GM19351 (cell line): ENCODE measurements around the gene ARHGEF28.
A peak's percentile ranks its signal among the peaks of the same experiment; 100 is the strongest.

Source experiments
- ATAC-seq: cut with Tn5 transposase; IDR thresholded peaks from one replicate; pipeline ENCODE4 v1.9.1; 2021; ENCODE audit warnings: mild to moderate bottlenecking, moderate library complexity; ENCODE audit not compliant: unreplicated experiment

Gene ARHGEF28

DNA sequence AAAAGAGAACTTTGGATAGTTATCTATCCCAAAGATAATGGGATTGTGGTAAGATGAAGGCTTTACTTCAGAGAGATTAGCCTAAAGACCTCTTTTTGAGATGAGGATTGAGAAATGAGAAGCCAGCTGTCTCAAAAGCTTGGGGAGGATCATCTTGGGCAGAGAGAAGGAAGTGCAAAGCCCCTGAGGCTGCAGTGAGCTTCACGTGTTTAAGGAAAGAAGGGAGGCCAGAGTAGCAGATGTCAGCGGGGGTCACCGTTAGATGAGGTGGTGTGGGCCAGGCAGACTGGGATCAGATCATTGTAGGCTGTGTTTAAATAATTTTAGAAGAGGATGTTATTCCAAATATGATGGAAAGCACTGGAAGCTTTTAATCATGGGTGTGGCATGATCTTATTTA lies 270.1 kb downstream of the ARHGEF28 start:
- no peak for ATAC-seq

DNA sequence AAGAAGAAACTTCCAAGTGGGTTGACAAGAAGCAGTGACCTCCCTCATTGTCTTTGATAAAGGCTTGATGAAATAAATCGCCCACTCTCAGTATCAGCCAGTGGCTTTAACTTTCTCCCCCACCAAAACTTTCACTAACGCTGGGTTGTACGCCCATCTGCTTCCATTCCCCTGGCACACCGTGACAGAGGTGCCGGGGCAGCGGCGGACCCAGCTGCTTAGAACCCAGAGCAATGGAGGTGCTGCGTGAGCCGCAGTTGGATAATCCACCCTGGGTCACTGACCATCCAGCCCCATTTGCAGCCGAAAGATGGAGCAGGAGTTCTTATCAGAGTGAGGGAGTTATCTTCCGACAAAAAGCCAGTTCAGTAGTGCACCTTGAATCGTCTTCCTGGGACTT lies 270.7 kb downstream of the ARHGEF28 start:
- ATAC-seq = no peak

DNA sequence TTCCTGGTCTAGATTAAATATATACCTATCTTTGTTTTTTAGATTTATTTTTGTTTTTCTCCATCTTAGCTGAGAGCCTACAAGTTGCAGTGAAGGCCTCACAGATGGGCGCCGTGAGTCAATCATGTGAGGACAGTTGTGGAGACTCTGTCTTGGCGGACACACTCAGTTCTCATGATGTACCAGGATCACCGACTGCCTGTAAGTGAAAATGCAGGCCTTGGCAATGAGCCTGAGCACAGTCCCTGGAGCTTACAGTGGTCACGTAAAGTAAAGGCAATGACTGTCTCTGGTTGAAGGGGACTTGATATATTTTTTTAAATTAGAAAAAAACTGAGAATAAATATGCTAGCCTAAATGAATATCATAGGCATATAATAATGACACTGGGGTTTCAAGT lies 271.9 kb downstream of the ARHGEF28 start:
- ATAC-seq = no peak

DNA sequence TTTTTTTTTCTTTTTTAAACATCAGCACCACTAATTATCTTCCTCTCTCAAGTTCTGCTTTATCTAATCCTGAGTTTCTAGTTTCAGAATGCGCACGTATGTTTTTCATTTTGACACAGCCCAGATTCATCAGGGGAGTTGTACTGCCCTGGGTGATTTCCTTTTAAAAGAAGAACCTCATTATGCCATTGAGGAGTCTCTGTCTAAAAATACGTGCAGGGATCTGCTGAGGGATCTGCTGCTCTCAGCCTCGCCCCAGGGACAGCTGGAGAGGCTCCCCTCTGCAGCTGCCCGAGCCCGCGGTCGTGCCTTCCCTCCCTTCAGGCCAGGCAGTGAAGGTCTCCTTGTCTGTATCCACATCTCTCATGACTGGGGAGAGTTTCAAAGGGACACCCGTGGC lies 273.1 kb downstream of the ARHGEF28 start:
- peak; percentile 92 for ATAC-seq

DNA sequence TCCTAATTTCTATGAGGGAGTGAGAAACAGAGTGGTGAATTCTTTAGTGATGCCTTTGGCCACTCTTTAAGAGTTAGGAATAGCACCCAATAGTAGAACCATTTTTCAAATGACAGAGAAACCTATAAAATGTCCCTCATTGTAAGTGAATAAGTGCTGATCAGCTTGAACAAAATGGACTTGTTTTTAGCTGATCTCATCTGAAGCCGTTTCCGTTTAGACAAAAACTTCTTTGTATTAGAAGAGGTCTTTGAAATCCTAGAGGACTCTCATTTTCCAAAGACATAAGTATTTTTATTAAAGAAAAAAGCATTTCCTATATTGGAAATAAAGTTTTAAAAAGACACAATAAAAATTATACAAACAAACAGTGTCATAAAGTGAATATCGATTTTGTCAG lies 273.9 kb downstream of the ARHGEF28 start:
- no peak for ATAC-seq

DNA sequence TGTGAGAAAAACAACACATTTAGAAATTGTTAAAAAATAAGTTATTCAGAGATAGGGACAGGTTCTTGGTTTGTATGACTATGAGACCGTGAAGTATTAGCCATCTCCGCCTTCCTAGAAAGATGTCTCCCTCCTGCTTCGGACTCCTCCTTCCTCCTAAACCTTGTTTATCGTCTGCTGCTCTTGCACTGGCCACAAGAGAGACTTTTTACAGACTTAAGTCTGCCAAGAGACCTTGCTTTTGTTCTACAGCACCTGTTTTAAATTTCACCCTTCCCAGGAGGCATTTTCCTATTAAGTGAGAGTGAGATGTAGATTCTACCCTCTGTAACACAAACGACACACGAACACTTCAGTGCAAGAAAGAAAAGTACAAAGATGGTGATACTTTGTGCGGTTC lies 274.6 kb downstream of the ARHGEF28 start:
- ATAC-seq = no peak

DNA sequence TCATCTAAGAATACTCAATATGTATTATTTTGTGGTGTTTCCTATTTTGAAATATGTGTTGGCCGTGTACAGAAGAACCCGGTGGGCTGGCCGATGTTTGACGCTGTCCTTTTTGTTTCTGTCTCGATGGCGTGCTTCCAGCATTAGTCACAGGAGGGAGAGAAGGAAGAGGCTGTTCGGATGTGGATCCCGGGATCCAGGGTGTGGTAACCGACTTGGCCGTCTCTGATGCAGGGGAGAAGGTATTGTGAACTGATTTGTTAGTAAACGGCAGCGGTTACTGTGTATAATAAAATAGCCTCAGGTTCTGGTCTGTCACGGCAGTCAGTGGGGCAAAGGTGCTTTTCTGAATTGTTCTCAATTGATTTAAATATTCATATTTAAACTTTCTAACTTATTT lies 275.0 kb downstream of the ARHGEF28 start:
- no peak for ATAC-seq

DNA sequence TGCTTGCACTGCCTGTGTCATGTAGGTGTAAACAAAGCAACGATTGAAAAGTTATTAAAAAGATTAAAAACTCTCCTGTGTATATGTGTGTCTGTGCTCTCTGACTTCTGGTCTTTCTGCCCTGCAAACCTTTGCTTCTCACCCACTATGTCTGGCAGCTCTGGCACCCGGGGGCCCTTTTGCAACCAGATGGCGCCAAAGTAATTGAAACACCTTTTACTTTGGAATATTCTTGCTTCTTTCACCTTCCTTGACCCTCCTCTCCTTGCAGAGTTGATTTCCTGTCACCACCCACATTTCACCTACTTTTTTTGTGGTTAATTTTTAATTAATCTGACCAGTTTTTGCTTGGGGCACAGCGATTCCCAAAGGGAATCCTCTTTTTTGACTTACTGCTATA lies 275.5 kb downstream of the ARHGEF28 start:
- no peak for ATAC-seq

DNA sequence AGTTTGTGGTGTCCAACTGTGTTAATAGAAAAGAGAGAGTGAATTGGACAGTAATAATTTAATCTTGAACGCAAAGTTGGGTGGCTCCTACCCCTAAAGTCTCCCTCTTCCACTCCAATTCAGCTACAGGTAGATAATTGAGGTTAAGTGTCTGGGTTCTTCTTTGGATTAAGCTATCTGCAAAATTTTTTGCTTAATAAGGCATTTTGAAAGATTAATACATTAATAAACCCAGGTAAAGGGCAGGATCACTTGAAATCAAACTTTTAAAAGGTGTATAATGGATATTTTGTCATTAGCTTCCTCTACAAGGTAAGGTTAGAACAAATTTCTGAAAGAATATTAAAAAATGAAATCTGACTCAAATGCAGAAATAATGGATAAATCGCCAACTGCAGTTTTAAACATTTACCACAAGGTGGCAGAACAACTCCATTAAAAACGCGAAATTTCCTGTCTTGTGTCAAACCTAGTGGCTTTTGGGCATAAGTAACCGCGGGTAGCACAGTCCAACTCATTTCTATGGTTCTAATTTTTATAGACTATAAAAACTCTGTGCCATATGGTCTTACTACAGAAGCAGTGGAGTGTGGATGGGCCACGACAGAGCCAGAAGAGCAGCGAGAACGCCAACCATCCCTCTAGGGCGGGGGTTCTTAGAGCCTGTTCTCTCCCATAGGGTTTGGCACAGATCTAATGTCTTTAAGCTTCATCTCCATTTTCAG lies 276.5 kb downstream of the ARHGEF28 start:
- no peak for ATAC-seq

DNA sequence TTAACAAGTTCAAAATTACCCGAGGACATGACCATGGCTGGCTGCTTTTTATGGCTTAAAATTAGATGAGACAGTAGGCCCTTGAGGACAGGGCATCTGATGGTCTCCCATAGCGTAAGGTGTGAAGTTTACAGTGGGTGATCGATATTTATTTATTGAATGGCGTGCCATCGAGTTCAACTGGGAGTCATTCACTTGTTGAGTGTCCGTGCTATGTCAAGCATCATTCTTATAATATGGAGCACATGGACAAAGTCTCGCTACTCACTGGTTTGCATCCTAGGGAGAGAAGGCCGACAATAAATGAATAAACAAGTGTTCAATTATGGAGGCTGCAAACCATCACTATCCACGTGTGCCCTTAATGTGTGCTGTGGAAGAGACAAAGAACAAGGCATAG lies 277.2 kb downstream of the ARHGEF28 start:
- ATAC-seq = no peak

DNA sequence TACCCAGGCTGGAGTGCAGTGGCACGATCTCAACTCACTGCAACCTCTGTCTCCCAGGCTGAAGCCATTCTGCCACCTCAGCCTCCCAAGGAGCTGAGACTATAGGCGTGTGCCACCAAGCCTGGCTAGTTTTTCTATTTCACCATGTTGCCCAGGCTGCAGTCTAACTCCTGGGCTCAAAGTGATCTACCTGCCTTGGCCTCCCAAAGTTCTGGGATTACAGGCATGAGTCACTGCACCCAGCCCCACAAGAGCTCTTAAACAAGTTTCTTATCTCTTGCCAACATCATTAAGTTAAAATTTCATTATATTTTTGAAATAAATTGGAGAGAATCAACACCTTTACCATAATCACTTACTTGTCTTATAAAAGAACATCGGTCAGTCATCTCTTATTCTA lies 280.3 kb downstream of the ARHGEF28 start:
- no peak for ATAC-seq

DNA sequence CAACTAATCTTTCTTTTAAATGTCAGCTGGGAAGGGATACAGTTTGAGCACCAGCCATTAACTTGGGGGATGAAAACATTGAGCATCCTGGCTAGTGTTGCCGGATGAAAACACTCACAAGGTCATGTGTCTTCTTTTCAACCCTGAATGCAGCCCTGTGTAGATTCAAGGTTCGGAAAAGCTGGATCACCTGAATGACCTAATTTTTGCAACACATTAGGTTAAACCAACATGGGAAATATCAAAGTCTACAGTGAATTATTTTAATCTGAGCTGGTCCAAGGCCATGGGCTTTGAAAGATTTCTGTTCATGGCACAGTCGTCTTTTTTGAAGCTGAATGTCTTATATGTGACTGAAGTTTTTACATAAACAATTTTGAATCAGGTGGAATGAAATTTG lies 281.2 kb downstream of the ARHGEF28 start:
- no peak for ATAC-seq

DNA sequence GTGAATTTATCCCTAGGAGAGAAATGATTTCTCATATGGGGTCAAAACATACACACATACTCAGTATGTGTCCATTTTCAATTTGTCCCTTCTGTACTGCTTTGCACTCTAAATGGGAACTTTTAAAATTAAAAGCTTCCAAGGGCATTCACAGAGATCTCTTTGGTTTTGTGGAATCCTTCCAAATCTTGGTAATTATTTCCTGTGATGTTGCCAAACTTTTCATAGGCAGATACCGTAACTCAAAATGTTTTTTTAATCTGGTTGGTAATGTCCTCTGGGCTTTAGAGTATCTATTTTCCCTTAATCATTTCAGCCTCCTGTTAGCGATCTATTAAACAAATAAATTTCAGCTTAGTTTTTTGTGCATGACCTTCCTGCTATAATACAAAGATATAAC lies 282.4 kb downstream of the ARHGEF28 start:
- no peak for ATAC-seq

DNA sequence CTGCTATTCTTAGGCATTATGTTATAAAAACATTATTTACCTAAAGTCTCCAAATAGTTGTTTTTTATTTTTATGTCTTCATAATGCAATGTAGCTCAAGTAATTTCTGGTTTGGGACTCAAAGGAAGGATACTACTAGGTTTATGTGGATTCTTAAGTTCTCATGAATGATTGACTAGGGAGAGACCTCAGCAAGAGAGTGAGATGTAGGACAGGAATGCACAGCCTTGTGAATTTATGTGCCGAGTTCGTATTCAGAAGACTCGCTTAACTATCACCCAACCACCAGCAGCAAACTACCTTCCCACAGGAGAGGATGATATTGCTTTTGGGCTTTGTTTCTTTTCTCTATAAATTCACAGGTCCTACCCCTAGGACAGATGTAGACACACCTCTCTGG lies 282.9 kb downstream of the ARHGEF28 start:
- ATAC-seq = no peak

DNA sequence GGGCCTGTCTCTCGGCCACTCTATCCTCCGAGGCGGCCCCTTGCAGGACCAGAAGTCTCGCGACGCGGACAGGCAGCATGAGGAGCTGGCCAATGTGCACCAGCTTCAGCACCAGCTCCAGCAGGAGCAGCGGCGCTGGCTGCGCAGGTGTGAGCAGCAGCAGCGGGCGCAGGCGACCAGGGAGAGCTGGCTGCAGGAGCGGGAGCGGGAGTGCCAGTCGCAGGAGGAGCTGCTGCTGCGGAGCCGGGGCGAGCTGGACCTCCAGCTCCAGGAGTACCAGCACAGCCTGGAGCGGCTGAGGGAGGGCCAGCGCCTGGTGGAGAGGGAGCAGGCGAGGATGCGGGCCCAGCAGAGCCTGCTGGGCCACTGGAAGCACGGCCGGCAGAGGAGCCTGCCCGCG lies 283.5 kb downstream of the ARHGEF28 start:
- ATAC-seq = no peak

DNA sequence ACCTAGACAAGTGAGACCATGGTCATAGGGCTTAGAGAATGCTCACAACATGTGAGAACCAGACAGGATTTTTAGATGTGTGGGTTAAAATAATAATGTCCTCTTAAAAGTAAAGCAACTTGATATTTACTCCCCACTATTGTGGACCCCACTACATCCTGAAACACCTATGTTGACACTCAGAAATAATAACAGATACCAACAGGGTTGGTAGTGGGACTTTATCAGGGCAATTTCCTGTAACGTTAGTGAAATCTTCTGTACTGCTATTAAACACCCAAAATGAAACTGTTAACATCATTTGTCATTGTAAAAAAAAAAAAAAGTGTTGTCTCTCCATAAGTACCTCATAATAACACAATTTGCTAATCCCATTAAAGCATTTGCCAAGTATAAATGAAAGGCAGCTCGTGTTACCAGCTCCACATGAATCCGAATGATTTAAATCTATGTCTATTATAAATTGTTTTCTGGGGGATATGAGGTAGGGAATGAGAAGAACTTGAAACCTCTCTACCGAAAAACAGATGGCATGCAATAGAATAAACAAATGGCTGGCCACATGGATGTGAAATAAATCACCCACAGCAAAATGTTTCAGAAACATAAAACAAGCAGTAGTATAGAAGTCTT lies 285.9 kb downstream of the ARHGEF28 start:
- no peak for ATAC-seq

DNA sequence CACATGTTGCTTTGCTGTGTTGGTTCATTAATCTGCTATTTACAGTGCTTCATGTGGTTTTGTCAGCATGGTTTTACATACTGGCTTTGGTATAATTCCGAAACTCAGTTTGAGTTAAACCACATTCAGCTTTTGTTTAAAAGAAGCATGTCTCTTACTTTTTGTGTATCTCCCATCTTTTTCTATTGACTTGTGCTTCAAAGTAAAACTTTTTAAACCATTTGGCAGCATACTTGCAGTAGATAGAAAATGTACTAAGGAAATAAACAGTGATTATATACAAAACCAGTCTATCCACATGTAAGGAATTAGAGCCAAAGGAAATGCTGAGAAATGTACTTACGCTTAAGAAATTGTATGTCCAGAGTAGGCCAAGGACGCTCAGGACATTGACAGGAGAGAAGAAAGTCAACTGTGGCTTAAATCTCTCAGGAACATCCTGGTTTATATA lies 286.9 kb downstream of the ARHGEF28 start:
- no peak for ATAC-seq

DNA sequence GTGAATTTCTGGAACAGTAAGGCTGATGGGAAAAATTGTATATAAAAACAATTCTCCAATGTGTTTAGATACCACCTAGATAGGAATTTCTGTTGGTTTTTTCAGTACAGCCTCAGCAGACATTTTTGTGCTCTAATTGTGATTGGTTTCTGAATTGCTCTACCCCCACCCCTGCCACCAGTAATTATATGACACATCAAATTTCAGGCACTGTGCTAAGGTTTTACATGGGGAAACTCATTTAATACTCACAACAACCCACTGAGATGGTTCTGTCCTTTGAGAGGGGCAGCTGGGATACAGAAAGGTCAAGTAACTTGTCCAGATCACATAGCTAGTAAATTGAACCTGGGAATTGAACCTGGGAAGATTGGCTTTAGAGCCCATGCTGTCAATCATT lies 288.0 kb downstream of the ARHGEF28 start:
- ATAC-seq = no peak

DNA sequence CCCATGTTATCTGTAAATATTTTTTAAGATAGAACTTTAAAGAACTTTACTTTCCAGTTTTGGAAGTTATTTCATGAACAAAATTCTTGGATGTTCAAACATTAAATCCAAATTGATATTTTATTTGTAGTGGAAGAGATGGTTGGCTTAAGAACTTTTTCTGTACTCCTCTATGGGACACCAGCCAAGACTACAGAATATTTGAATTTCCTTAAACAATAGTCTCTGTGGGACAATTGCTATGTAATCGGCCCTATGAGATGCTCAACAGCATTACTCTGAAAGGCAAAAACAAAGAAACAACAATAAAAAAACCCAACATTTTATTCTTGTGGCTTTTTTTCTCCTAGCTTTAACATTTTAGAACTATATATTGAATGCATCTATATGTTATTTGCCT lies 289.3 kb downstream of the ARHGEF28 start:
- no peak for ATAC-seq

DNA sequence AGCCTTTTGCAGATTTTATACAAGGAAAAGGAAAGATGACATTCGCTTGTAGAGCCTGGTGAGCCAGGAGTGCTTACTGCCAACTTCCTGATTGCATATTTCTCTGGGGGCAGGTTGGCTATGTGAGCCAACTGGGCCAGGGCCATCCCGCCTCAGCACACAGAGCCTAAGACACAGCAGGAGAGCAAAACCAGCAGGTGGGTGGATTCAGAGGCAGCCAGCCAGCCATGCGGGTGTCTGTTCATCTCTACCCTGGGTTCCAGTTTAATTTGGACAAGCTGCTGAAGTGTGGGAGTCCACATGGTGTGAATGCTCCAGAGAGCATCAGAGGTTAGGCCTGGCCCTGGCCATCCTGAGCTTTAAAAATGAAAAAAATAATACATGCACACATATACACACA lies 291.4 kb downstream of the ARHGEF28 start:
- ATAC-seq = no peak

DNA sequence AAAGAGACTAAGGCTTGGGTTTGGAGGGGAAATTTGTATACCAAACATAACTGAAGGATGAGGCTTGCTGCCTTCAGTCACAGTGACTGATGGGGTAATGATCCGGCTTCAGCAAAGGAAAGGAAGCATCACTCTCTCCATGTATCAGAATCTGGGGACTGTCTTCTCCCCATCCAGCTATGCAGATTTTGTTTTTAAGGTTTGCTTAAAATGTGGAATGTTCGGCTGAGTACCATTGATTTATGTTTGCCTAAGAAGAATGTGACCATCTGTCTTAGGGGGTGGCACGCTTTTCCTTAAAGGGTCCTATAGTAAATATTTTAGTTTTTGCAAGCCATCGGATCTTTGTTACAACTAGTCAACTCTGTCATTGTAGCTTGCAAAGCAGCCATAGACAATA lies 291.9 kb downstream of the ARHGEF28 start:
- no peak for ATAC-seq

DNA sequence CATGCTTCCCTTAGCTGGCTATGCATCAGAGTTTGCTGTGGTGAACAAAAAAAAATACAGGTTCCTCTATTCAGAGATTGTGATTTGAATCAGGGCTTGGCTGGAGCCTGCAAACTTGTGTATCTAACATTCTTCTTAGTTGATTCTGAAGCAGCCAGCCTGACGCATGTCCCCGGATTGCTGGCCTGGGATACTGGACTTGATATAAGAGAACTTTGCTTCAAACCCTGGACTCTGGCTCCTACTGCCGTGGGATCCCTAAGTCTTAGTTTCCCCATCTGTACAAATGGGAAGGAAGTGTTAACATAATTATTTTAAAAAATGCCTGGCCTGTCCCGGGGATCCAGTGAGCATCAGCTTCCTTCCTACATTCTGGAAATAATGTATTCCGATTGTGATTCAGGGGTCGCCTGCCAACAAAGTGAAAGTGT lies 292.8 kb downstream of the ARHGEF28 start:
- ATAC-seq = no peak

DNA sequence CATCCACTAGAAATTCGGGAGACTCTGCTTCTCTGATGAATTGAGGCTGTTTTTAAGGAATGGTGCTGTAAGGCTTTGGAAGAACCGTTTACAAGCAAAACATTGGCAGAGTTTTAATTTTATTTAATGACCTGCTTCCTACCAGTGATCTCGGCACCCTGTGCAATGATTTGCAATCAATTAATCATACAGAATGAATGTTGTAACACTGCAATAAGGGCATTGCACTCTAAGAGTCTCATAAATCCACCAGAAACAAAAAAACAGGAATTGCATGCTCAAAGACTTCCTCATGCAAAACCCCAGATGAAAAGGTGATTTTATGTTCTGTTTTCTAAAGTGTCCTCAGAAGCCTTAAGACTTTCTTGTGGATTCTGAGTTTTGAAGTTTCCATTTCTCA lies 295.7 kb downstream of the ARHGEF28 start:
- ATAC-seq = no peak
